GM12878 (cell line): ENCODE measurements around the gene C10orf143. TPM values are rescaled to one million over a fixed set of nuclear protein-coding genes. Genes with fewer than 3 reads are reported as not detected.
A peak's percentile ranks its signal among the peaks of the same experiment; 100 is the strongest.

ENCODE experiments used
- BRCA1 ChIP-seq: IDR thresholded peaks from 2 replicates; pipeline ENCODE4 v1.6.1; 2011; ENCODE audit warnings: low read depth, low read length, improper control_type of control experiment
- CBX5 ChIP-seq: sonication (generic); IDR thresholded peaks from 2 replicates; pipeline ENCODE4 v1.6.1; 2016; ENCODE audit warnings: low read depth, moderate library complexity, mild to moderate bottlenecking, inconsistent platforms
- HDAC6 ChIP-seq: fragments of 200-600 bp; sonication (generic); IDR thresholded peaks from one replicate; pipeline ENCODE4 v1.8.0; 2017; ENCODE audit warnings: antibody characterized with exemption; ENCODE audit not compliant: unreplicated experiment
- IKZF1 ChIP-seq: fragments of 450-650 bp; conservative IDR thresholded peaks from 2 replicates; pipeline ENCODE4 v1.6.1; 2017; ENCODE audit warnings: antibody characterized with exemption, mild to moderate bottlenecking
- JUND ChIP-seq: IDR thresholded peaks from 2 replicates; pipeline ENCODE4 v1.6.1; 2012; ENCODE audit warnings: low read depth, mild to moderate bottlenecking, low read length, improper control_type of control experiment, moderate library complexity
- KDM1A ChIP-seq: fragments of 200-600 bp; sonication (generic); IDR thresholded peaks from 2 replicates; pipeline ENCODE4 v1.6.1; 2016; ENCODE audit warnings: borderline replicate concordance
- LARP7 ChIP-seq: fragments of 450-650 bp; IDR thresholded peaks from 2 replicates; pipeline ENCODE4 v1.6.1; 2017; ENCODE audit warnings: mild to moderate bottlenecking
- MAX ChIP-seq: IDR thresholded peaks from 2 replicates; pipeline ENCODE4 v1.6.1; 2012; ENCODE audit warnings: low read depth, low read length, improper control_type of control experiment
- MEF2A ChIP-seq: IDR thresholded peaks from 2 replicates; pipeline ENCODE4 v1.6.1; 2011; ENCODE audit warnings: low read depth, mild to moderate bottlenecking, low read length, moderate library complexity; ENCODE audit not compliant: insufficient read depth
- MTA3 ChIP-seq: IDR thresholded peaks from 2 replicates; pipeline ENCODE4 v1.6.1; 2012; ENCODE audit warnings: low read length, inconsistent platforms, borderline replicate concordance
- MYB ChIP-seq: fragments of 150-350 bp; IDR thresholded peaks from 2 replicates; pipeline ENCODE4 v1.6.1; 2014; ENCODE audit warnings: mild to moderate bottlenecking, low read depth, low read length, borderline replicate concordance
- NR2C1 ChIP-seq: fragments of 450-650 bp; IDR thresholded peaks from 2 replicates; pipeline ENCODE4 v1.6.1; 2017; ENCODE audit warnings: antibody characterized with exemption, mild to moderate bottlenecking, moderate library complexity
- PKNOX1 ChIP-seq: fragments of 450-650 bp; IDR thresholded peaks from 2 replicates; pipeline ENCODE4 v1.6.1; 2016; ENCODE audit warnings: mild to moderate bottlenecking
- POLR2AphosphoS2 ChIP-seq: IDR thresholded peaks from 2 replicates; pipeline ENCODE4 v1.6.1; 2011; ENCODE audit warnings: low read depth, mild to moderate bottlenecking, low read length, improper control_type of control experiment, moderate library complexity
- RAD21 ChIP-seq: IDR thresholded peaks from 2 replicates; pipeline ENCODE4 v1.6.1; 2011; ENCODE audit warnings: mild to moderate bottlenecking, low read depth, low read length, moderate library complexity; ENCODE audit not compliant: insufficient read depth
- RBBP5 ChIP-seq: fragments of 200-600 bp; sonication (generic); conservative IDR thresholded peaks from 2 replicates; pipeline ENCODE4 v1.6.1; 2016
- RELA ChIP-seq: fragments of 450-650 bp; IDR thresholded peaks from 2 replicates; pipeline ENCODE4 v1.8.0; 2014; ENCODE audit warnings: borderline replicate concordance; ENCODE audit not compliant: partially characterized antibody
- SMAD1 ChIP-seq: fragments of 450-650 bp; IDR thresholded peaks from 2 replicates; pipeline ENCODE4 v1.6.1; 2018; ENCODE audit warnings: mild to moderate bottlenecking, low read depth; ENCODE audit not compliant: partially characterized antibody
- SMAD5 ChIP-seq: IDR thresholded peaks from 2 replicates; pipeline ENCODE4 v1.6.1; 2016; ENCODE audit warnings: antibody characterized with exemption, low read depth
- STAT3 ChIP-seq: IDR thresholded peaks from 2 replicates; pipeline ENCODE4 v1.6.1; 2011; ENCODE audit warnings: low read depth, low read length, improper control_type of control experiment
- SUZ12 ChIP-seq: fragments of 200-600 bp; sonication (generic); IDR thresholded peaks from one replicate; pipeline ENCODE4 v1.6.1; 2018; ENCODE audit warnings: antibody characterized with exemption, mild to moderate bottlenecking; ENCODE audit not compliant: unreplicated experiment
- USF1 ChIP-seq: IDR thresholded peaks from 2 replicates; pipeline ENCODE4 v1.6.1; 2011; ENCODE audit warnings: borderline replicate concordance, low read depth, mild to moderate bottlenecking, moderate library complexity, mixed read lengths, low read length; ENCODE audit not compliant: insufficient read depth; ENCODE audit errors: extremely low read length
- ZNF207 ChIP-seq: fragments of 450-650 bp; IDR thresholded peaks from 2 replicates; pipeline ENCODE4 v1.6.1; 2014; ENCODE audit warnings: antibody characterized with exemption, mild to moderate bottlenecking, borderline replicate concordance
- ZNF217 ChIP-seq: fragments of 450-650 bp; IDR thresholded peaks from 2 replicates; pipeline ENCODE4 v1.6.1; 2017; ENCODE audit warnings: antibody characterized with exemption, mild to moderate bottlenecking
- ZNF687 ChIP-seq: fragments of 450-650 bp; IDR thresholded peaks from 2 replicates; pipeline ENCODE4 v1.6.1; 2017; ENCODE audit warnings: mild to moderate bottlenecking, moderate library complexity
- ZSCAN29 ChIP-seq: fragments of 450-650 bp; IDR thresholded peaks from 2 replicates; pipeline ENCODE4 v1.6.1; 2017; ENCODE audit warnings: mild to moderate bottlenecking, moderate library complexity
- polyA plus RNA-seq, 11 experiments: library from polyadenylated mRNA; depleted of rRNA in 4 of 11; unstranded in 6 of 11; stranded (reverse) in 5 of 11; fragments of >200 nt; fragmentation: Nextera tagmentation in 4 of 11; fragmentation: Illumina TruSeq in 1 of 11; extraction: Ambion mirVana in 4 of 11; extraction: Trizol in 1 of 11; gene quantifications; 1 replicate in 1 of 11; 2 replicates in 10 of 11; pipeline versions ENCODE4 v1.2.1 to v1.2.3, GENCODE V29; 2011 to 2016; ENCODE audit warnings: inconsistent platforms in 2 of 11, missing spikeins in 2 of 11, low read depth in 1 of 11
- total RNA-seq, 4 experiments: library from RNA; depleted of rRNA in 3 of 4; stranded (reverse); fragments of >200 nt in 3 of 4; fragmentation: Illumina TruSeq in 1 of 4; extraction: Trizol in 1 of 4; gene quantifications; 2 replicates each; pipeline versions ENCODE4 v1.2.1 to v1.2.3, GENCODE V29; 2013 to 2021

C10orf143 gene
- total and polyA plus RNA-seq, 10 of the 15 experiments (the other 5 are each of a cell fraction or from before 2014, with no cell fraction given), result 0.64 to 7.9 (median 2.6) TPM

GRCh38 chr10:130136226-130137089, 25.8 kb upstream of the C10orf143 start, which contains the start of gene GLRX3 (continued):
- TF ChIP-seq CBX5 (0 out of 2 replicates have a peak, but pooled peaks have one; percentile 50), RAD21 (no peak), ZSCAN29 (no peak), PKNOX1 (no peak), STAT3 (no peak), SMAD5 (peak; percentile 66; the same call in 1 of the 2 replicates), NR2C1 (no peak), BRCA1 (no peak), SUZ12 (no peak), SMAD1 (no peak), RBBP5 (no peak), IKZF1 (peak; percentile 75), USF1 (no peak), ZNF207 (no peak), POLR2AphosphoS2 (no peak), MEF2A (no peak), MTA3 (no peak), RELA (peak; percentile 48), JUND (no peak; the same call in 1 of the 2 replicates), HDAC6 (no peak), MYB (no peak), ZNF217 (no peak), ZNF687 (no peak), KDM1A (no peak), MAX (peak; percentile 68), LARP7 (peak; percentile 75; the same call in 1 of the 2 replicates)
